Endothelial cell of umbilical vein (primary cell): Measurements from ENCODE around the gene MRM2. TPM values are rescaled to one million over a fixed set of nuclear protein-coding genes. Genes with fewer than 3 reads are reported as not detected.

Experiments
- BruUV-seq: library from RNA; stranded (reverse); fragments of 400-500 nt; replicated peaks from 2 replicates; lab custom pipeline; 2021; lab: Mats Ljungman, UMichigan
- CTCF ChIA-PET: fragments of 300-600, 350-600 bp; sonication (Branson Sonifier 250); formaldehyde crosslinking; loops from one replicate; lab custom pipeline; 2021; ENCODE audit warnings: antibody characterized with exemption, inconsistent platforms; lab: Charles Lee
- POLR2A ChIA-PET: fragments of 300-600, 350-600 bp; sonication (Branson Sonifier 250); formaldehyde crosslinking; loops from one replicate; lab custom pipeline; 2021; ENCODE audit warnings: antibody characterized with exemption, inconsistent platforms; lab: Charles Lee
- DNase-seq: peaks from one replicate; pipeline ENCODE4 v3.0.0-alpha.2; 2011; ENCODE audit warnings: low read depth, low spot score
- FAIRE-seq: peaks from 2 replicates; lab custom pipeline; 2011; peaks lifted over from hg19 to GRCh38; lab: Jason Lieb, UNC
- H2AFZ ChIP-seq: 2 replicates; pipeline ENCODE4 v1.6.0; 2012; ENCODE audit warnings: low read depth, low read length, control low read depth, inconsistent platforms
- H3K27ac ChIP-seq: 2 replicates; pipeline ENCODE4 v1.5.1; 2011; ENCODE audit warnings: low read depth, mild to moderate bottlenecking, control low read depth, low read length, moderate library complexity; ENCODE audit not compliant: insufficient read depth
- H3K27me3 ChIP-seq, 2 experiments: 2 replicates each; pipeline versions ENCODE4 v1.6.0 to v1.6.1; 2011; ENCODE audit warnings: low read length in 2 of 2, mixed read lengths in 1 of 2; ENCODE audit not compliant: control insufficient read depth in 2 of 2, insufficient read depth in 2 of 2
- H3K36me3 ChIP-seq, 2 experiments: 2 replicates in 1 of 2; 3 replicates in 1 of 2; pipeline ENCODE4 v1.5.1; 2011; ENCODE audit warnings: low read length in 2 of 2, mild to moderate bottlenecking in 1 of 2, moderate library complexity in 1 of 2; ENCODE audit not compliant: control insufficient read depth in 2 of 2, insufficient read depth in 2 of 2; ENCODE audit errors: extremely low read depth in 1 of 2
- H3K4me1 ChIP-seq: 3 replicates; pipeline ENCODE4 v1.5.1; 2011; ENCODE audit warnings: mild to moderate bottlenecking, low read length; ENCODE audit not compliant: control insufficient read depth, insufficient read depth; ENCODE audit errors: extremely low read depth
- H3K4me2 ChIP-seq: 2 replicates; pipeline ENCODE4 v1.6.1; 2011; ENCODE audit warnings: low read length, control low read depth, mixed read lengths; ENCODE audit not compliant: insufficient read depth
- H3K4me3 ChIP-seq, 3 experiments: fragments of 200-600 bp in 1 of 3; sonication (generic), shearing (Covaris generic) in 1 of 3; replicated peaks in 1 of 3; 2 replicates each; pipeline ENCODE4 v1.5.1; 2011 to 2016; ENCODE audit warnings: control low read depth in 3 of 3, low read length in 3 of 3, mild to moderate bottlenecking in 2 of 3, inconsistent platforms in 1 of 3, low read depth in 1 of 3, moderate library complexity in 1 of 3; ENCODE audit not compliant: insufficient read depth in 1 of 3
- H3K79me2 ChIP-seq: 2 replicates; pipeline ENCODE4 v1.6.0; 2012; ENCODE audit warnings: low read length, inconsistent platforms; ENCODE audit not compliant: control insufficient read depth, insufficient read depth
- H3K9ac ChIP-seq: replicated peaks from 2 replicates; pipeline ENCODE3; 2011; ENCODE audit warnings: low read length, control low read depth; ENCODE audit not compliant: insufficient read depth; ENCODE audit errors: extremely low read depth
- H3K9me1 ChIP-seq: replicated peaks from 3 replicates; pipeline ENCODE4 v1.6.0; 2011; ENCODE audit warnings: mild to moderate bottlenecking, low read length; ENCODE audit not compliant: control insufficient read depth, insufficient read depth; ENCODE audit errors: extremely low read depth
- H3K9me3 ChIP-seq: replicated peaks from 2 replicates; pipeline ENCODE4 v1.5.1; 2012; ENCODE audit warnings: low read length, inconsistent platforms; ENCODE audit not compliant: control insufficient read depth, insufficient read depth
- H4K20me1 ChIP-seq: replicated peaks from 2 replicates; pipeline ENCODE3; 2011; ENCODE audit warnings: mild to moderate bottlenecking, low read length; ENCODE audit not compliant: control insufficient read depth, insufficient read depth; ENCODE audit errors: extremely low read depth
- EZH2 ChIP-seq: IDR thresholded peaks from 2 replicates; pipeline ENCODE4 v1.6.1; 2012; ENCODE audit warnings: borderline replicate concordance, low read depth, mild to moderate bottlenecking, moderate library complexity, low read length, inconsistent platforms; ENCODE audit not compliant: severe bottlenecking
- FOS ChIP-seq: IDR thresholded peaks from 2 replicates; pipeline ENCODE4 v1.6.1; 2011; ENCODE audit warnings: mild to moderate bottlenecking, low read length, moderate library complexity, borderline replicate concordance; ENCODE audit not compliant: insufficient read depth
- GATA2 ChIP-seq: IDR thresholded peaks from 2 replicates; pipeline ENCODE4 v1.7.0; 2011; ENCODE audit warnings: low read depth, mild to moderate bottlenecking, moderate library complexity, mixed read lengths, low read length; ENCODE audit not compliant: insufficient read length, insufficient read depth
- JUN ChIP-seq: IDR thresholded peaks from 2 replicates; pipeline ENCODE4 v1.6.1; 2011; ENCODE audit warnings: borderline replicate concordance, low read depth; ENCODE audit not compliant: insufficient read length, insufficient read depth
- MYC ChIP-seq: IDR thresholded peaks from one replicate; pipeline ENCODE4 v1.6.1; 2011; ENCODE audit warnings: mild to moderate bottlenecking, low read depth, low read length
- POLR2AphosphoS5 ChIP-seq: IDR thresholded peaks from 2 replicates; pipeline ENCODE4 v1.6.1; 2012; ENCODE audit warnings: low read depth, mild to moderate bottlenecking, control low read depth, low read length, moderate library complexity; ENCODE audit not compliant: insufficient read depth
- dilution Hi-C: fragments of 300-500 bp; cut with MboI; formaldehyde crosslinking; loops from one replicate; pipeline ENCODE4 v1.15.0; 2019; ENCODE audit warnings: low sequenced_read_pairs; ENCODE audit not compliant: extremely low pct_ligation_motif_present
- intact Hi-C: fragments of 100-400 bp; cut with micrococcal nuclease; formaldehyde crosslinking; loops from one replicate; pipeline ENCODE4 v1.10.0; 2022
- polyA plus RNA-seq, 4 experiments: library from polyadenylated mRNA; depleted of rRNA in 3 of 4; stranded (reverse) in 3 of 4; unstranded in 1 of 4; fragments of >200 nt; gene quantifications; 2 replicates each; pipeline versions ENCODE4 v1.2.1 to v1.2.3, GENCODE V29; 2011 to 2012; ENCODE audit warnings: missing spikeins in 1 of 4
- total RNA-seq: library from RNA; stranded (reverse); gene quantifications from 2 replicates; pipeline ENCODE4 v1.2.3, GENCODE V29; 2021

Gene MRM2
- total and polyA plus RNA-seq, 2 donors (not counting 3 experiments of a cell fraction or from before 2014, with no cell fraction given) = 10.6 to 20.8 TPM

- no peak for TF ChIP-seq EZH2
- no peak for TF ChIP-seq POLR2AphosphoS5
- no peak for TF ChIP-seq GATA2
- no peak for FAIRE-seq
Observed at GRCh38 chr7:2202901-2203765, 38.9 kb downstream of the MRM2 start.

GRCh38 chr7:2202361-2202761 is 39.6 kb downstream of the MRM2 start:
- ChIA-PET CTCF (no interaction called here), POLR2A (no interaction called here)
- dilution Hi-C loops = no loop called here
- H3K9me3 ChIP-seq = no peaks in the 10 kb centered on the region
- FAIRE-seq (no peak), DNase-seq (no peak)
- no peaks in the 10 kb centered on the region for H3K4me1 ChIP-seq
- H3K4me3 ChIP-seq = no peak overlapping the region
- H3K4me2 ChIP-seq = no peak overlapping the region
- BruUV-seq = no TSS peak
- H3K27ac ChIP-seq = no peak overlapping the region
- no peaks in the 10 kb centered on the region for H3K27me3 ChIP-seq
- H2AFZ ChIP-seq = no peak overlapping the region
- no peaks in the 10 kb centered on the region for H4K20me1 ChIP-seq
- H3K9me1 ChIP-seq = no peaks in the 10 kb centered on the region
- H3K36me3 ChIP-seq = peaks cover 0 to 4% of the 10 kb centered on the region in 2 experiments
- intact Hi-C loops = no loop called here
- TF ChIP-seq FOS (no peak), MYC (no peak), JUN (no peak)
- no peak overlapping the region for H3K9ac ChIP-seq
- H3K79me2 ChIP-seq = no peaks in the 10 kb centered on the region

More at GRCh38 chr7:2202901-2203765, 38.9 kb downstream of the MRM2 start:
- no peaks in the 10 kb centered on the region for H3K9me1 ChIP-seq
- intact Hi-C loops (no loop called here), dilution Hi-C loops (no loop called here)
- no peaks in the 10 kb centered on the region for H3K79me2 ChIP-seq
- no peaks in the 10 kb centered on the region for H4K20me1 ChIP-seq
- H3K9me3 ChIP-seq = no peaks in the 10 kb centered on the region
- BruUV-seq = no TSS peak
- DNase-seq = no peak
- no peak overlapping the region for H3K4me3 ChIP-seq
- no peak overlapping the region for H3K9ac ChIP-seq
- peaks cover 0 to 8% of the 10 kb centered on the region in 2 experiments for H3K36me3 ChIP-seq
- H3K27ac ChIP-seq = no peak overlapping the region
- H3K4me2 ChIP-seq = no peak overlapping the region
- H2AFZ ChIP-seq = no peak overlapping the region
- no peaks in the 10 kb centered on the region for H3K4me1 ChIP-seq
- no peaks in the 10 kb centered on the region for H3K27me3 ChIP-seq
- ChIA-PET CTCF (interaction anchor here (1.2 to 1.6 kb wide), 3 partner anchors 13 to 539 kb away, joined by 3 to 4 read pairs (median 3); no protein-coding TSS in a partner anchor), POLR2A (no interaction called here)
